ENCODE measurements around the gene CDC42EP4.

The CDC42EP4 gene

GRCh38 chr17:73247726-73248125 is 64.1 kb downstream of the CDC42EP4 start:
- DNase-seq, result no peak

GRCh38 chr17:73240561-73240960 is 71.2 kb downstream of the CDC42EP4 start:
- no peak for DNase-seq

GRCh38 chr17:73237714-73238113 is 74.1 kb downstream of the CDC42EP4 start:
- DNase-seq, result no peak

- no peak for DNase-seq
Measured at GRCh38 chr17:73234736-73235135, 77.1 kb downstream of the CDC42EP4 start.

All from stimulated activated CD8-positive, alpha-beta memory T cell treated with anti-CD3 and anti-CD28 coated beads, Interleukin-4, amount 100 ng/mL, for 48 hours (primary cell).